IPS-18c (cell line): ENCODE results near the gene CHCHD6.

Experiments
- H3K4me3 ChIP-seq: 2 replicates; pipeline ENCODE4 v1.7.0; 2013; ENCODE audit warnings: low read depth, mild to moderate bottlenecking, low read length, moderate library complexity; ENCODE audit not compliant: insufficient read depth
- H3K9me3 ChIP-seq: one replicate; pipeline ENCODE4 v1.6.1; 2013; ENCODE audit warnings: mild to moderate bottlenecking, low read length, moderate library complexity; ENCODE audit not compliant: control insufficient read depth, insufficient read depth

CHCHD6 gene

GRCh38 chr3:126985132-126985985 lies 281.3 kb downstream of the CHCHD6 start:
- 0 out of 2 replicates have a peak overlapping the region, but pooled peaks have one; percentile 31 for H3K4me3 ChIP-seq
- H3K9me3 ChIP-seq: no peaks in the 10 kb centered on the region

GRCh38 chr3:126986001-126986400 lies 282.0 kb downstream of the CHCHD6 start:
- Histone ChIP-seq H3K9me3 (no peaks in the 10 kb centered on the region), H3K4me3 (no peak overlapping the region)

DNA sequence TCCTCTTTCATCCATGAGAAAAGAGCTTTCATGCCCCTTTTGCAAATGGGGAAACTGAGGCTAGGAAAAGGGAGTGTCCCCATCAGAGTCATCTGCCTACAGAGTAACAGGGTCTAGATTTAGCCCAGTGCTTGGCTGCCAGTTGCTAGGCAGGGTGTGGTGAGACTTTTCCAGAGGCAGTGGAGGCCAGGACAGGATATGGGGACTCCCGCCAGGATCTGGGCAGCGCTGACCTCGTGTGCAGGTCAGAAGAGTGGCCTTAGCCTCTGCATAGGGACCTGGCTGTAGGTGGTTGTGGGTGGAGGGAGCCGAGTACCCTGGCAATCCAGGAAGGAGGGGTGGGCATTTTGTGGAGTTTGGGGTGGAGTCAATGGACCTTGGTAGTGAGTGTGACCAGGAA lies 283.1 kb downstream of the CHCHD6 start:
- H3K4me3 ChIP-seq: no peak overlapping the region
- no peaks in the 10 kb centered on the region for H3K9me3 ChIP-seq

DNA sequence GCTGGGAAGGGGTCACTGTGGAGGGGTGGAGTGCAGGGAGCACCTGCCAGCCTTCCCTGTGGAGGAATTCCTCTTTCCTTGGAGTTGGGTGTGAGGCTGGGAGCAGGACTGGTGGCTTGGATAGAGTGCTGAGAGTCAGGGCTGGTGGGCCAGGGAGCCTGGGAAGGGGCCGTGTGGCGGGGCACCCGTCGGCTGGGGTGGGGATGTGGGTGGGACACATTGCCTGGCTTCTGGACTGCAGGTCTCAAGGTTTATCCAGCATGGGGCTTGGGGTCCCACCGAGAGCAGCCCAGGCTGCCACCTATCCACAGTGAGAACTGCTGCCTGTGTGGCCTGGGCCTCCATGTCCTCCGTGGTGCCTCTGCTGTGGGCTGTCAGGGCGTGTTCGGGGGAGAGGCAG lies 283.6 kb downstream of the CHCHD6 start:
- Histone ChIP-seq H3K9me3 (no peaks in the 10 kb centered on the region), H3K4me3 (no peak overlapping the region)

GRCh38 chr3:126988451-126989021 lies 284.5 kb downstream of the CHCHD6 start:
- no peaks in the 10 kb centered on the region for H3K9me3 ChIP-seq
- H3K4me3 ChIP-seq: no peak overlapping the region

- Histone ChIP-seq H3K4me3 (no peak overlapping the region), H3K9me3 (no peaks in the 10 kb centered on the region)
Observed at GRCh38 chr3:126989316-126990023, 285.4 kb downstream of the CHCHD6 start.

DNA sequence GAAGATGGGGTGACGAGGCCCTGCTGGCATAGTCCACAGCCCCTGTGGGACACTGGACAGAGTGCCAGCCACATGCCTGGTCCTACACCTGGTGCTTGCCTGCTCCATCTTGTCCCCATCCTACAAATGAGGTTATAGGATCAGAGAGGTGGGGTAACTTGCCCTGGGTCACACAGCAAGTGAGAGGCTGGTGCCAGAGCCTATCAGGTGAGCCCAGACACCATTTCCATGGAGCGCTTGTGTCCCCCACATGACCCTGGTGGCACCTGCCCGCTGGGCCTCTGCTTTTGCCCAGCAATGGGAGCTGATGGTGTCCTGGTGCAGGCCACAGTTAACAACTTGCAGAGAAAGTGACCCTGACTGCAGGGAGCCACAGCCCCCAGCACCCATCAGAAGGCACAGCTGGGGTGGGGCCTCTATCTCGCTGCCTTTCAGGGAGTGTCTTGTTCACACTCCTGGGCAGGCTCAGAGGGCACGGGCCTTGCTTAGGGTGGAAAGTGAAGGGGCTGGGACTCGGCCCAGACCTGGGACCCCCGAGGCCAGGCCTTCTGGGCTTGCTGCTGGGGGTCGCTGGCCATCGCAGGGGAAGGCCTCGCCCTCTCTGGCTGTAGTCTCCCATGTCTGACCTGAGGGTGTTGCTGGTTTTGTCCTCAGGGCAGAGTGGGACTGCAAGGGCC lies 286.1 kb downstream of the CHCHD6 start:
- H3K4me3 ChIP-seq: no peak overlapping the region
- no peaks in the 10 kb centered on the region for H3K9me3 ChIP-seq

DNA sequence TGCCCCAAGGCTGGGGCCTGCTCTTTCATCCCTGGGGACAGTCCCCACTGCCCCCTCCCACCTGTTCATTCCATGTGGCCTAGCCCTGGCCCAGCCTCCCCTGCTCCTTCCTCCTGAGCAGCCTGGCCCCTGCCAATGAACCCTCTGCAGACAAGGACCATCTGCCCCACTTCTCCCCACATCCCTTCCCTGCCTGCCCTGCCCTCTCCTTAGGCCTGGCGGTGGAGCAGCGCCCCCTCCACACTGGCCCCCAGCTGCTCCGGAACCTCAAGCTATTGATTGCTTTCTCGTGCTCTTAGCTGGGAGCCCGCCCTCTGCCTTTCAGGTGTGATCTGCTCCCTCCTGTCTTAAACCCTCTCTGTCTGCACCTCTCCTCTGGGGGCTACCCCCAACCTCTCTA lies 286.9 kb downstream of the CHCHD6 start:
- Histone ChIP-seq H3K4me3 (no peak overlapping the region), H3K9me3 (no peaks in the 10 kb centered on the region)

DNA sequence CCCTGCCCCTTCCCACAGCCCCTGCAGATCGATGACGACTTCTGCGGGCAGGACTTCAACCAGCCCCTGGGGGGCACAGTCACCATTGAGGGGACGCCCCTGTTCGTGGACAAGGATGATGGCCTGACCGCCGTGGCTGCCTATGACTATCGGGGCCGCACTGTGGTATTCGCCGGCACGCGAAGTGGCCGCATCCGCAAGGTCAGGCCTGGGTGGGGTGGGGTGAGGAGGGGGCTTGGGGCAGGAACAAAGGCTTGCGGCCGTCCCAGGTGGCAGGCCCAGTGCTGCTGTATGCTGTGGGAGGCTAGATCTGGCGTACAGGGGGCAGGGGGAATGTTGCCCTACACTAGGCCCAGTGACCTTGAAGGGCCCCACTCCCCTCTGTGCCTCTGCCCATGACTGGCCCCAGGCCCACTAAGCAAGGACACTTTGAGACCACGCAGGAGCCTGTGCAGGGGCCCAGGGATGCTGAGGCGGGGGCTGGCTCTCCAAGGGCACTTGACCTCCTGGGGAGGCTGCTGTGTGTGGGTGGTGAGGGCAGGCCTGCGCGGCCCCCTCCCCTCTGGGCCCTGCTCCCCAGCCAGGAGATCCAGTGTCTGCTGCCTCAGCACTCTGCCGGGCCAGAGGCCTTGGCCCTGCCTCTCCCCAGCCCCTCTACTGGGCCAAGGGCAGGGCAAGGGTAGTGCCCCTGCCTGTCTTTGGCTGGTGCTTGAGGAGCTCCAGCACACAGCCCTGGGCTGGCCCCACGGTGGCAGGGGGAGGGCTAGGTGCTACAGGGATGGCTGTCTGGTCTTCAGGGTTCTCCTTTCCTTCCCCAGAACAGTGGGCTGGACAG lies 287.5 kb downstream of the CHCHD6 start:
- Histone ChIP-seq H3K9me3 (no peaks in the 10 kb centered on the region), H3K4me3 (no peak overlapping the region)

DNA sequence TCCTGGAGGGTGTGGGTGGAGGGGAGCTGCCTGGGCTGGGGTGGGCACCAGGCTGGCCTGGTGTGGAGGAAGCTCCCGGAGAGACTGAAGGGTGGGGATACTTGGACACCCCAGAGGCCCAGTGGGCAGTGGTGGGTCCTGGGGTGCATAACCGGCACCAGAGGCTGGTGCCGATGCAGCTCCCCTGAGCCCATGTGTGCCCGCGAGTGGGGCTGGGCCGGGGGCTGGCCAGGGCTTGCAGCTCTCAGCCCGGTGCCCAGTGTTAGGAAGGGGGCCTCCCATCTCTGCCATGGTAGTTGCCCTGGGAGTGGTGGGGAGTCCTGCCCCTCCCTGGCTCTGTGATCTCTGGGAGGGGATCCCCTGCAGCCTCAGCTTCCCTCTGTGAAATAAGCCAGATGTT lies 288.2 kb downstream of the CHCHD6 start:
- Histone ChIP-seq H3K4me3 (no peak overlapping the region), H3K9me3 (no peaks in the 10 kb centered on the region)

DNA sequence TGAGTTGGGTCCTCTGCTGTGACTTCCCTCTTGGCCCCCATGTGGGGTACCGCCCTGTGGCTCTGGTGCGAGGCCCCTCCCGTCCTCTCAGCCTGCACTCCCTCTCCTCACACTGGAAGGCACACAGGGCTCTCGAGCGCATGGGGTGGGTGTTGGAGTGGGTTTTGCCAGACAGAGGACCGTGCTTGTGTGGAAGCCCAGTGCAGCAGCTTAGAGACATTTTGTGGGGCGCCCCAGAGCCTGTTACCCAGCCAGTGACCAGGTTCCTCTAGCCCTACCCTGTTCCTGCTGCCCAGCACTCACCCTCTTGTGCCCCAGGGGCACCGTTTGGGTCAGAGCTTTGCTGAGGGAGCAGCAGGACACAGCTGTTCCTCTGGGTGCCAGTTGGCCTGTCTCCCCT lies 288.7 kb downstream of the CHCHD6 start:
- Histone ChIP-seq H3K4me3 (no peak overlapping the region), H3K9me3 (no peaks in the 10 kb centered on the region)

DNA sequence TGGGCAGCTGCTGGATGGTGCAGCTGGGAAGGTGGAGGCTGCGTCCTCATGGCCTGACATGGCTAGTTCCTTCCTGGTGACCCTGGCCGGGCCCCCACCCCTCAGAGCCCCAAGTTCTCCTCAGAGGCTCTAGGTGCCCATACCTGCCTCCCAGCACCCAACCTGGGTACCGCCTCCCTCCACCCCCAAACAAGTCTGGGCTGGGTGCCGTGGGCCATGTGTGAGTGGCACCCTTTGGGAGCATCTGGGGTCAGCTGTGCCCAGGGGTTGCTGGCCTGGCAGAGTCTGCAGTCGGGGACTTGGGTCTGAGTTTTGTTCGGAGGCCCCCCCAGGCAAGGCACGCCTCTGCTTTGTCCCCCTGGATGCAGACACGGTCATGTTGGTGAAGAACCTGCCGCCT lies 289.4 kb downstream of the CHCHD6 start:
- H3K9me3 ChIP-seq: no peaks in the 10 kb centered on the region
- no peak overlapping the region for H3K4me3 ChIP-seq

DNA sequence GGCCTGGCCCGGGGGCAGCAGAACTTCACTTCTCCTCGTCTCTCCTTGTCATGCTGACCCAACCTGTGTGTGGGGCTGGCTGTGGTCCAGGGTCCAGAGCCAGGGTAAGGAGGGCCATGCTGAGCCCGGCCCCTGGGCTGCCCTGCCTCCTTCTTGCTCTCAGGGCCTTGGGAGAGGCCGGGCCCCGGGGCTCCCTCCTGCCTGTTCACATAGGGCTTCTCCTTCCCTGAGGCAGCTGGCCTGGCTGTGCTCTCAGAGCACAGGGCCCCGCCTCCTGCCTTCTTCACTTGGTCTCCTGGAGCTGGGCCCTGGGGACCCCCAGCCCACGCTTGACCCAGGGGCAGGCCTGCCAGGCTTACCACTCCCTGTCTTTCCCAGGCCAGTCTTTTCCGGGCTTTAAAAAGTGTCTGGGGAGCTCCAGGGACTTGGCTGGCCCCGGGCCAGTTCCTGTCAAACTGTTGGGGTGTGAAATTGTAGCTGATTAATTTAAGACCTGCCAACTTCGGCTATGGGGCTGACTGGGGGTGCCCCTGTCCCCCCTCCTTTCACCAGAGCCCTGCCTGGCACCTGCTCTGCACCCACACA lies 290.7 kb downstream of the CHCHD6 start:
- Histone ChIP-seq H3K9me3 (no peaks in the 10 kb centered on the region), H3K4me3 (no peak overlapping the region)

GRCh38 chr3:126995254-126995780 lies 291.3 kb downstream of the CHCHD6 start:
- Histone ChIP-seq H3K9me3 (no peaks in the 10 kb centered on the region), H3K4me3 (no peak overlapping the region)

DNA sequence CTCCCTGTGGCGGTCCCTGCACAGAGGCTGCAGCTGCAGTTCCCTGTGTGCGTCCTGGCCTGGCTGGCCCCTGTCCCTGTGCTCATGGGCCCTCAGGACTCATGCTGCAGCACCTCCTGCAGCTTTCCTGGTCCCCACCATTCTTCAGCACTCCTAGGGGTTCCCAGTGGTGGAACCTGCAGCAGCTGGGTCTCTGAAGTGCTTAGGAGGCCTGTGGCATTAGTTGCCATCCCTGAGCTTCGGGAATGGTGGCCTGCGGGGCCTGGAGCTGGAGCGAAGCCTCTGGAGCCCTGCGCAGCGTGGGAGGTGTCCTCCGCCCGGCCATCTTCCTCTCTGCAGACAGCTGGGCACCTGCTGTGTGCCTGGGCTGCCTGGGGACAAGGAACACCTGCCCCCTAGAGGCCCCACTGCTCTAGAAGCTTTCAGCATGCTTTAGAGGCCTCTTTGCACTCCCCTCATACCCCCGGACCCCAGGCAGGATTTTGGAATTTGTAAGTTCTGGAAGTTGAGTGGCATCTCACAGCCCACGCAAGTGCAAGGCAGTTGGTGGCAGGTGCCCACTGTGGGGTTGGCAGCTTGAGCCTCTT lies 292.0 kb downstream of the CHCHD6 start:
- Histone ChIP-seq H3K4me3 (no peak overlapping the region), H3K9me3 (no peaks in the 10 kb centered on the region)

DNA sequence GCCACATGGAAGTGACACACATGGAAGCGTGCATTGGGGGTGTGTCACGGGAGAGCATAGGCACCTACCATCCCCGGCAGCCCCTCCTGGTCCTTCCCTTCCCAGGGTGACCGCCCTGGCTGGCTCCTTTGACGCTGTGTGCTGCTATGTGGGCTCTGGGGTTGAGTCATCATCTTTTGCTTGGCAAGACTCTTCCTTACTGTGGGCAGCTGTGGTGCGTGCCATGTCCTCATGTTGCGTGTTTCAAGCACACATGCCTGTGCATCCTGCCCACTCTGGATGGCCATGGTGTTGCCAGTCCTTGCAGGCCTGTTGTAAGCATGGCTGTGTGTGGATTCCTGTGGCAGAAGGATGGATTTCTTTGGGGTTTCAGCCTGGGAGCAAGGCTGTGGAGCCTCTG lies 292.9 kb downstream of the CHCHD6 start:
- Histone ChIP-seq H3K4me3 (no peak overlapping the region), H3K9me3 (no peaks in the 10 kb centered on the region)
